Hematopoietic multipotent progenitor cell (in vitro differentiated cells): ENCODE measurements around the gene OR6J1. TPM values are rescaled to one million over a fixed set of nuclear protein-coding genes. Genes with fewer than 3 reads are reported as not detected.
"Not testable (repeated sequence)": the region's sequence is repeated elsewhere in the genome, so short reads cannot be mapped to it uniquely, and the experiment has no call there.

ENCODE experiments used
- DNase-seq, 3 donors: peaks; one replicate each; pipeline ENCODE4 v3.0.0-alpha.2; 2011 to 2015; ENCODE audit warnings: low read depth in 2 of 3, low spot score in 2 of 3
- total RNA-seq: library from RNA; depleted of rRNA; stranded (reverse); fragments of >200 nt; gene quantifications from one replicate; pipeline ENCODE4 v1.2.3, GENCODE V29; 2012

OR6J1 gene
- total RNA-seq, 1 donor = under 0.01 TPM

DNA sequence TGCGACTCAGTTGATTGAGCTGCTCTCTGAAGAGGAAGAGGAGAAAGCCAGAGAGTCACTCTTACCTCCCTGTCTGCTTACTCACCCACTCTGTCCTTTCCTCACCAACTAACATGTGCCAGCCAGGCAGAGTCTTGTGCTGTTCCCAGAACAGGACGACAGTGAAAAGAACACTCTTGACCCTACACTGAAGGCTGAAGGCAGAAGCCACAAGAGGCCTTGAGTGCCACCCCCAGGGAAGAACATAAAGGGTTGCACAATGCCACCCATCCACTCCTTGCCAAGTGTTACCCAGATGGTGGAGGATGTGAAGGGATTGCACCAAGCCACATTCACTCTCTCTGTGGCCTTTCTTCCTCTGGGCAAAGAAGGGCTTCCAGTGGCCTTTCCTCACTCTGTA is 33.2 kb downstream of the OR6J1 start:
- no peak for DNase-seq

DNA sequence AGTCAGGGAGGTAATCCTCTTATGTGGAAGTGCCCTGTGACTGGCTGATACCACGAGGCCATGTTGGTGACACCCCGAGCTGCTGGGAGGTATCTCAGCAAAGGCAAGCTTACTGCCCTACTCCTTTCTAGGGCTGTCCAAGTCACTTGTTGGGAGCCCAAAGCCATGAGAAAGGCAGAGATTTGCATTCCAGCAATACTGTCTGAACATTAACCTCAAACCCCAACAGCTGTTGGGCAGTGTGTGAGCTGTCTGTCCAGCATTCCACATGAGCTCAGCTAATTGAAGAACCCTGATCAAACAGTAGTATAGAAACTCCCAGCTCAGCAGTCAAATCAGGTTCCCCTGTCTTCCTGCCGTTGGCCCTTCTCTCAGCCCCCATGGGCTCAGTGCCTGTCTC is 36.9 kb downstream of the OR6J1 start:
- no peak for DNase-seq

DNA sequence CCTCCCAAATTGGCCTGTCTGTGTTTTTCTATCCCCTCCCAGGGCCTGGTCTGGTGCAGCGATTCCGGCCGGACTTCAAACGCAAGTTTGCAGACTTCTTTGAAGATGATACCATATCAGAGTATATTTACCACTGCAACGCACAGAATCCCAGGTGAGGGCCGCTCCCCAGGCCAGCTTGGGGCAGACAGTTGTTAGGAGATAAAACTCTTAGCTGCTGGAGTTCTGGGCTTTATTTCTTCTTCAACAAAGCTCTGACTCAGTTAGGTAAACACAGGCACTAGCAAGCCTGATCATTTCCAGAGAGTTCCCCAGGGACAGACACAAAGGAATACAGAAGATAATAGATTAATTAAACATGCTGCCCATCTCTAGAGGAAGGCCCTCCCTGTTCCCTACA is 37.8 kb downstream of the OR6J1 start:
- DNase-seq = no peak

DNA sequence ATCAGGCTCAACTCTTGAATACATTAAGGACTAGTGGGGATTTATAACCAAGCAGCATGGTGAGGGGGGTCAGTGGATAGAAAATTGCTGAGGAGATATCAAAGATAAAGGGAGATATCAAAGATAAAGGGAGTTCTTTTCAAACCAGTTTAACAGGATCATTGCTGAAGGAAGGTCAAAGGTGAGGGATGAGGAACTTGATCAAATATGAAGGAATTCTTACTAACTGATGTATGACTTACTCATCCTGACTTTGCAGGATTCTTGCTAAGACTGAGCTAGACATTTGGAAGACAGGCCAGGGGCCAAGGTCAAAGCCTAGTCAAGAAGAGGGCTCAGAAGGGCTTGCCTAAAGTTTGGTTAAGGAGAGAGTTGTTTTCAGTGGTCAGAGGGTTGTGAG is 41.3 kb downstream of the OR6J1 start:
- no peak for DNase-seq

DNA sequence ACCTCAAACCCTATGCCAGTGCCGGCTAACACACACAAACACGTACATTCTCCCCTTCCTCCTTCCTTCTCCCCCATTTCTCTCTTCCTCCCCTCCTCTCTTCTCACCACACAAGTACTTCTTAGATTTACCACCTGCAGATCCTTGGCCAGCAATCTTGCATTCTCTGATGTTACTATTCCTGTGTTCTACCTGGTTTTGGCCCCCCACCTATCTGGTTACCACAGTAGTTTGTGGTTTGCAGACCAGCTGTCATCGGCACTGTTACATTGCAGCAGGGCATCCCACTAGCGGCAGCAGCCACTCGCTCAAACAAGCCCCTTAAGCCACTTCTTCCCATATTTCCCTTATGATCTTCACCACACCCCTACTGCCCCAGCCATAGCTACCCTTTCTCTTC is 42.2 kb downstream of the OR6J1 start:
- DNase-seq = no peak

DNA sequence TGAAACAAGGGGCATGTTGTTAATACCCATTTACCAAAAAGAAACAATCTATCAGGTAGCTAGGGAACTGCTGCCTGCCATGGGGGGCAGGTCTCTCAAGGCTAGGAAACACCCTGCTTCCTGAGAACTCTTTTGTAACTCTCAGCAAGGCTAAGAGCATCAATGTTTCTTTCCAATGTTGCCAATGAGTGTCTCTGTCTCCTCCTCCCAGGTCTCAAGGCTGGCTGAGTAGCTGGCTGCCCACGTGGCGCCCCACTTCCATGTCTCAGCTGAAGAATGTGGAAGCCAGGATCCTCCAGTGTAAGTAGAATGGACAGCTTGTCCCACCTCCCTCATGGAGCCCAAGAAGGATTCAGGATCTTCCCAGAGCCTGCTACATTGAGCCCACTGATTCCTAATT is 42.7 kb downstream of the OR6J1 start:
- DNase-seq = no peak

DNA sequence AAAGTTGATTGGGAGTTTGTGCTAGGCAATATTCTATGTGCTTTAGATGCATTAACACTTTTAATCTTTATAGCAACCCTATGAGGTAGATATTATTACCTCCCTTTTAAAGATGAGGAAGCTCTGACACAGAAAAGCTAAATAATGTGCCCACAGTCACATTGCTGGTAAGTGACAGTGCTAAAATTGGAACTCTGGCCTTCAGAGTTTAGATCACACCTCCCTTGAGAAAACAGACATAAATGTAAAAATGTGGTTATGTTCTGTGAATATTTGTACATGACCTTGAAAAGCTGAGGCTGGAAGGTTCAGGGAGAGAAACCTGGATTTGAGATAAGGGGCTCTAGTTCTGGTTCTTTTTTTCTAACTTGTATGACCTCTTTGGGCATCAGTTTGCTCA is 44.1 kb downstream of the OR6J1 start:
- no peak for DNase-seq

DNA sequence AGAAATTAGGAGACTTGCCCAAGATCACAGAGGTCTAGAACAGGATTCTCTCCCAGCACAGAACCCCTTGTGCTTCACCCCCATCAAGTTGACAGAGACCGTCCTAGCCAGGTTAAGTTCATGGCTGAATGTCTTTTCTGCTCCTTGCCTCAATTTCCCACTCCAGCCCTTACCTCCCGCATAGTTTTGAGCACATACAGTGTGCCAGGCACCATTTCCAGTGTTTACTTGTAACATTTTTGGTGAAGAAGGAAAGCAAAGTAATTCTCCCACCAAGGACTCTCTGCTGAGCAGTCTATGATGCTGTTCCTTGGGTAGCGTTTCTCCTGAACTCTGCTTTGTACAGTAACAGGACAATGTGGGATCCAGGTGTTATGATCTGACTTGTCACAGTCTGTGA is 44.8 kb downstream of the OR6J1 start:
- no peak for DNase-seq

DNA sequence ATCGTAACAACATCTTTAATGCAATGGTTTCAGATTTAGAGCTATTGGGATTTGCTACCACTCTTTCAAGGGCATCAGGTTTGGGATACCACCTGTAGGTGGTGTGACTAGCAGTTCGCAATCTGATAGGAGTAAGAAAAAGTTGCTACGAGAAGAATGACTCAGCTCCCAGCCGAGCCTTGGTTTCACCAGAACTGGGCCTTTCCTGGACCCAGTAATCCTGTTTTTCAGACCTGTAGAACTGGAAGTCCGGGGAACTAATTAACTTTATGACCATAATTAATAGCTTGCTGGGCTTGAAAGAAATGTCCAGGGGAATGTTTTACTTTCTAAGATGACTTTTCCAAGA is 45.3 kb downstream of the OR6J1 start:
- DNase-seq = peak in 2 of 3 donors; percentile 45 to 48

DNA sequence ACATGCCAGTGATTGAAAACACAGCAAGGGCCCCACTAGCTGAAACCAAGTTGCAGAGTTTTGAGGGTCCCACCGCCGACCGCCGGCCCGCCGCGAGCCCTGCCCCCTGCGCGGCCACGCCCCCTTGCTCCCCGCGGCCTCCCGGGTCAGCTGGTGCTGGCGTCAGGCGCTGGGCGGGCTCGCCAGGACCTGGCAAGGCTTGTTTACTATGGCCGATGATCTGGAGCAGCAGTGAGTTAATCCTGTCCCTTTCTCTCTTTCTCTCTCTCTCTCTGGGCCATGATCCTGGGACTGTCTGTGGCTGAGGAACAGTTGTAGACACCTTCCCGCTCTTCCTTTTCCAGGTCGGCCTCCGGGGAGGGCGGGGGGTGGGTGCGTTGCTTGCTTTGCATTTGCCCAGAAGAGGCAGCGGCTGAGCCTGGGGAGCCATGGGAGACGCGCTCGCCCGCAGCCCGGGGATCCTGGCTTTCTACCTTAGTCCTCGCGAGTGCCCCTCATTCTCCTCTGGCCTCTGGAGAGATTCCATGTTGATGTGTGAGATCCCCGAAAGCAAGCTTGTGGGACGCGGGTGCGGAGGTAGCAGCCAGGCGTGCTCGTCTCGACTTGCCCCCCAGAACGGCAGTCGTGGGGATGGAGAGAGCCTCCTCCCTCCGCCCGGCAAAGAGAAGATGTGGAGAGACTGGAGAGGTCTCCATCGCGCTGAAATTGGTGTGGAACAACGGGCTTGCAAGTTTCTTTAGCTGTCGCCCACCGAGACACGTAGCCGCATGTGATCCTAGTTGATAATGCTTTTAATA is 45.9 kb downstream of the OR6J1 start, which contains the start of gene ABHD4:
TSS of gene ABHD4 (plus strand) at position 202 of the 797 bp plus-strand sequence. CDS start at position 209, 7 bp downstream.
- DNase-seq = peak; percentile 28 to 72 (median 67)

DNA sequence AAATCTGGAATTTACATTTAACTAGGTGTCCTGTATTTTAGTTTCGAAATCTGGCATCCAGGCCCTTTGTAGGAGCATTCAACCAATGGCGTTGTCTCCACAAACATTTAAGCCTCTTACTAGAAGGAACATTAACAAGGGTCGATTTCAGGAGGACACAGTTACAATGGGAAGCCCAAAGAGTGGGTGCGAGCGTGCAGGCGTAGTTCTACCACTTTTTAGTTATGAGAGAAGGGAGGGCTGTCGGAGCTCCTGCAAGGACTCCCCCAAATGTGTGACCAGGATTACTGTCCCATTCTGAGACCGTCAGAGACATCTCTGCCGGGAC is 46.4 kb downstream of the OR6J1 start:
- DNase-seq = no peak

DNA sequence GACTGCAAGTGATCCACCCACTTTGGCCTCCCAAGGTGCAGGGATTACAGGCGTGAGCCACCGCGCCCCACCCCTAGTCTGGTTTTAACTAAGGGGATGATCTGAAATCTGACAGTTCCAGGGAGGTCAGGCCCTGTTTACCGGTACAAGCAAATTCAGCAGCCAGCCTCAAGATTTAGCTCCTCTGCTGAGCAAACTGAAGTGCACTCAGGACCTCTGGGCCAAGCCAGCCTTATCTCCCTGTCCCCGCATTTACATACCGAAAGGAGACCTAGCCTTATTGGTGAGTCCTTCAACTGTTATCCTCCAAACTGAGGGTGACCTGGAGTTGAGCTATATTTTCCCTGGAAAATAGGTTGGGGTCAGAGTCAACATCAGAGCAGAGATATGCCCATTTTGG is 46.9 kb downstream of the OR6J1 start:
- no peak for DNase-seq

DNA sequence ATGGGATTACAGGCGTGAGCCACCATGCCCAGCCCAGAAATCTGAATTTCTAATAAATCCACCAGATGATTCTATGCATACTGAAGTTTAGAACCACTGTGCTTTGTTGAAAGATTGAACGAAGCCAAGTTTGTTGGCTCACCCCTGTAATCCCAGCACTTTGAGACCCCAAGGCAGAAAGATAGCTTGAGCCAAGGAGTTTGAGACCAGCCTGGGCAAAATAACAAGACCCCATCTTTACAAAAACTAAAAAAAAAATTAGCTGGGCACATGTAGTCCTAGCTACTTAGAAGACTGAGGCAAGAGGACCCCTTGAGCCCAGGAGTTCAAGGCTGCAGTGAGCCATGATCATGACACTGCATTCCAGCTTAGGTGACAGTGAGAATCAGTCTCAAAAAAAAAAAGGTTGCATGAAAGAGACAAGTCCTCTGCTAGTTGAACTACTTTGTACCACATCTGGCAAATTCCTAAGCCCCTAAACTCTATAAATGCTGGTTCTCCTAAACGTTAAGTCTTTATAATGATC is 47.7 kb downstream of the OR6J1 start:
- DNase-seq = no peak

DNA sequence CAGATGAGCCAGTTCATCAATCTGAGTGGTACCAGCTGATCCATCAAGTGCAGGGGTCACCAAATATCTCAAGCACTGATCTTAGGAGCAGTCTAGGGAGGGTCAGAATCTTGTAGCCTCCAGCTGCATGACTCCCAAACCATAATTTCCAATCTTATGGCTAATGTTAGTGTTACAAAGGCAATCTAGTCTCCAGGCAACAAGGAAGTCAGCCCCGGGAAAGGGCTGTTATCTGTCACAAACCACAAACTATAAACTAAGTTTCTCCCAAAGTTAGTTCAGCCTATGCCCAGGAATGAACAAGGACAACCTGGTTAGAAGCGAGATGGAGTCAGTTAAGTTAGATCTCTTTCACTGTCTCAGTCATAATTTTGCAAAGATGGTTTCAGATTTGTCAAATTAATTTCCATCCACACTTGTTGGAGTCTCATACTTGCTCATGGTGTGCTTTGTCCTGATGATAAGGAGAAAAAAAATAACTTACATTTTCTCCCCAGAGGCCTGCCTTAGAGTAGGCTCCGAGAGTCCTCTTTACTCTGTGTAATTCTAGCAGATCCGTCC is 49.9 kb downstream of the OR6J1 start:
- DNase-seq = no peak

DNA sequence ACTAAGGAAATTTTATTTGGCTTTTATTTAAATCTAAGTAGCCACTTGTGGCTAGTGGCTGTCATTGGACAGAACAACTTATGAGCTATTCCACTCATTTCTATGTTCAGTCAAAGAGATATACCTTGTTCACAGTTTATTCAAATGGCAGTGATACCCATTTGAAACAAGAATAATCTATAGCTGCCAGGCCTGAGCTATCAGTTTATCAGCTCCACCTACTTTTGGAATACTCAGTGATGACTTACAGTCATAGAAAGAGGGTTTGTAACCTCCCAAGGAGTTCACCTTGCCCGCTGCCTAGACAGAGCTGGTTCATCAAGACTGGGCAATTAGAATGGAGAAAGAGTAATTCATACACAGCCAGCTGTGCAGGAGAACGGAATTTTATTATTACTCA is 50.6 kb downstream of the OR6J1 start:
- DNase-seq = no peak

DNA sequence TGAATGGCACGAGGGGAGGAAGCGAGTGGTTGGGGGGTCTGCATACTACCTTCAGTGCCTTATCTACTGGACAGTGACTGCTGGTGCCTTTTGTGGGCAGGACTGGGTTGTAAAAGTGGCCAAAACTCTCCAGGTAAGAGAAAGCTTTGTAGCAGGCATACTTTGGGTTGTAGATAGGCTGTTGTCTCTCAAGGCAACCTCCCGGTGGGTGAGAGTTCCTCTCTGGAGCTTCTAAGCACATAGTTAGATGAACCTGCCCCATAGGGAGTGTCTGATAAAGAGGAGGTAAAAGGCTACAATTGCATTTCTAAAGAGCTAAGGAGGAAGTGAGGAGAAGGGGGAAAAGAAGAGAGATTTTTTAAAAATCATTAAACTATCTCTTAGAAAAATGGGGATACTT is 51.0 kb downstream of the OR6J1 start:
- DNase-seq = no peak

DNA sequence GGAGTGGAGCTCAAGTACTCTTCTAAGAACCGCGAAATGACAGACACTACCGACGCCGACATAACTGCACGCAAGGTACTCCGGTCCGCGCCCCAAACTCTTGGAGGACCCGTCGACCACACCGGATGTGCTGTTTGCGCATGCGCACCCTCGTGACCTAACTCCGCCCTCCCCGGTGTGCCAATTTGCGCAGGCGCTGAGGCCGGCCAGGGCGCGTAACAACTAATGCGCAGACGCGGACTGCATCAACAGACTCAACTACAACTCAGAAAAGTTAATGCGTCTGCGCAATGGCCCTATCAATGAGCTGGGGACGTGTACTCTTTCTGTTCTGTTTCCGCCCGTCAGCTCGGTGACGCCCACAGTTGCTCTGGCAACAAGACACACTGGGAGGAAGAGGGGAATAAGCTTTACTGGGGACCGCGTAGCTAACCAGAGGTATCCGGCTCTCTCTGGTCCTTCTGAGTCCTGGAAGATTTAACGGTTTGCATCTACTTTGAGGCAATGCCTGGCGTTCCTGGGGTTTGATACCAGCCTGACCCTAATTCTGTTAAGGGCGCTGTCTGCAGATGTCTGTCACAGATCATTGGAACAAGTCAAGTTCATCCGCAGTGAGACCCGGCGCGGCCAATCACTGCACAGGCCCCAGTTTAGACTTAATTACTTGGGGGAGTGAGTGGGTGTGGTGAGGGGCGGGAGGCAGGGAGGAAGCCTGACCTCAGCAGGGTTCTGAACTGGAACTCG is 54.9 kb downstream of the OR6J1 start, which contains the start of gene DAD1:
TSS of gene DAD1 (minus strand) at position 129 of the 744 bp plus-strand sequence. CDS start at position 62, 67 bp downstream.
- DNase-seq = peak; percentile 100

DNA sequence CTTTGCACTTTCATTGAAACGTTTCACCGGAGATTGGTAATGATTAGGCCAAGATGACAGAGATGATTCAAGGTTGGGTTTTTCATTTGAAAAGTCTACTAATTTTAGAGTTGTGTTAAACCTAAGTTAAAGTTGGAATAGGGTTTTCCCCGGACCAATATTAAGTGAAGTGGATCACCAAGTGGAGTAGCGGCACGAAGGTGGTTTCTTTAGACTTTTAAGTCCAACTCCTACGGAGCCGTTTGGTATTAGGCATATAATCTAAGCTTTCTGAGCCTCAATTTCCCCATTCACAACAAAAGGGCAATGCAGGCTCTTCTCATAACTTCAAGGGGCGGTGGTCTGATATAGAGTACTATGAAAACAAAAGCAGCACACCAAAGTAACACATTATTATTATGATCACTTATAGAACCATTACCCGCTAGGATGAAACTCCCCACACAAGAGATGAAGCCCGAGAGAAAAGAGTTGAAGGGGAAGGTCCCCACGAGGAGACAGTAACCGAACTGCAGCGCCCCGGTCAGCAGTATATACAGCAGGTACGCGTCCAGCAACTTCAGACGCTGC is 55.5 kb downstream of the OR6J1 start:
- no peak for DNase-seq

DNA sequence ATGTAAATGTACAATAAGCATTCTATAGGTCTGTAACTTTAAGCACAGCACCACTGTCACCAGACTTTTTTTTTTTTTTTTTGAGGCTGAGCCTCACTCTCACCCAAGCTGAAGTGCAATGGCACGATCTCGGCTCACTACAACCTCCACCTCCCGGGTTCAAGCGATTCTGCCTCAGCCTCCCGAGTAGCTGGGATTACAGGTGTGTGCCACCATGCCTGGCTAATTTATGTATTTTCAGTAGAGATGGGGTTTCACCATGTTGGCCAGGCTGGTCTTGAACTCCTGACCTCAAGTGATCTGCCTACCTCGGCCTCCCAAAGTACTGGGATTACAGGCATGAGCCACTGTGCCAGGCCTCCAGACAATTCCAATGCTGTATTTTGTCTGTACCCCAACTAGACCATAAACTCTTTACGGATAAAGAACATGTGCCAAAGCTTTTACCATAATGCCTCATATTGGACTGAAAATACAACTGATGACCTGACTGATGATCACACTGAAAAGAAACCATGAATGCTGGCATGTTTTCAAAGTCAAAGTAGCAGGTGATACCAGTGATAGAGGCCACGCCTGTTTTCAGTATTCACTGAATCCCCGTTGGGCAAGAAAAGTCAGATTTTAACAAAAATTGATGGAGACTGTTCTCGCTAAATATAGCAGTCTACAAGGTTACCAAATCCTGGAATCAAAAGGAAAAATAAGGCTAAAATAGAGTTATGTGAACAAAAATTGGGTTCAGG is 56.3 kb downstream of the OR6J1 start:
- not testable (repeated sequence) for DNase-seq

DNA sequence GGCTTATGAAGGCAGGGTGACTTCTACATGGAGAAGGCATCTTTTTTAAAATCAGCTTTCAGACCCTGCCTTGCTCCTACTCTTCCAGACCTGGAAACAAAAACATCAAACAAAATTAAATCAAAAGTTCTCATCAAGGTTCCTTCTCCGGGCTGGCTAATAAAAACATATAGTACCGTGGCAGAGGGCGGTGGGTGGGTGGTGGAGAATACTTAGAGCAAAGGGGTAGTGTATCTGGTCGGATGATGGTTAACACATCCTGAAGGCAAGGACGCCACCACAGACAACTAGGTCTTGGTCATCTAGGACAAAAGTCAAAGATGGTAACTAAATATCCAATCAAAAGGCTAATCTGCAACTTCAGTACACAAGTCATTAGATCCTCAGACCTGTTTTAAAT is 56.9 kb downstream of the OR6J1 start:
- DNase-seq = no peak

DNA sequence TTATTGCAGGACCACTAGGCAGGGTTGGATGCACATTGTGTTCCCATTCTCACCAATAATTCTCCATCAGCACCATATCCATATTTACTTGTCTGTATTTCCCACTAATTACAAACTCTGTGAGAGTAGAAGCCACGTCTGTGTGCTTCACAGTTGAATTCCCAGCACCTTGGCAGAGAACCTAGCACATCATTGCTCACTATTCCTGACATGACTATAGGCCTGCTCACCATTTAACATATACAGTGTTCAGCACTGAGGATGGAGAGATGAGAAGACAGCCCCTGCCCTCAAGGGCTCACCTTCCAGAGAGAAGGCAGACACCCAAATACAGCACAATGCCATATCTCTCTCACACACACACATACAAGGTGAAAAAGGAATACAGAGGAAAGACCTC is 60.2 kb downstream of the OR6J1 start:
- no peak for DNase-seq
